Measurements from ENCODE around the gene SEPTIN1. TPM values are rescaled to one million over a fixed set of nuclear protein-coding genes. Genes with fewer than 3 reads are reported as not detected.
A peak's percentile ranks its signal among the peaks of the same experiment; 100 is the strongest.

SEPTIN1 gene
- total and polyA plus RNA-seq, 2 of the 13 experiments (the other 11 are each of a cell fraction or from before 2014, with no cell fraction given), result 0.18 to 0.67 TPM

DNA sequence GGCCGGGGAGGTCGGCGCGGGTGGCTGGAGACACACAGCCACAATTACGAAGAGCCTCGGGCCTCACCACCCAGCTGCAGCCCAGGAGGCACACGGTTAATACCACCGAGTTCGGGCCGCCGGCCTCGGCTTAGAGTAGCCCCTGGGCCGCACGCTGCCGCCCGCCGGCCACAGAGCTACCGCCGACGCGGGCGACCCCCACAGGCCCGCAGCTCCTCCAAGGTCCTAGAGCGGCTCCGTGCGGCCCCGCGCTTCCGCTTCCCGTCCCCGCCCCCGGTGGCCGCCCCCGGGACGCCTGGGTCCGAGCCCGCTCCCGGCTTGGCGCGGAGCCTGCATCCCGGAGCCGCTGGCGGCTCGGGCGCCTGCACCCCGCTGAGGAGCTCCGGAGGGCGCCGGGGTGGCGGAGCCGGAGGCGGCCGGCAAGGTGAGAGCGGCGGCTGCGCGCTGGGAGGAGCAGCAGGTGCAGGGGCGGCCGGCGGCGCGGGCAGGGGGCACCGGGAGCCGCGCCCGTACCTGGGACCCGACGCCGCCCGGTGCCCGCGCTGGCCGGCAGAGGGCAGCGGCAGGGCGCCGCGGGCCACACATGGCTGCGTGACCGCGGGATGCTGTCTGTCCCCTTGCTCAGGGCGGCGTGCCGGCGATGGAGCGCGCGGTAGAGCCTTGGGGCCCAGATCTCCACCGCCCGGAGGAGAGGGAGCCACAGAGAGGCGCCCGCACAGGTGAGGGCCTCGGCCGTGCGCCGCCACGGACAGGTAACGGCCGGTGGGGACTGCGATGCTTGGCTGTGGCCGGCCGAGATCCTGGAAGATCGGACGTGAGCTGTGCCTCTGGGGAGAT is 13.0 kb upstream of the SEPTIN1 start, which contains the start of gene ZNF48 (continued):
- TF ChIP-seq, protein P1, sequence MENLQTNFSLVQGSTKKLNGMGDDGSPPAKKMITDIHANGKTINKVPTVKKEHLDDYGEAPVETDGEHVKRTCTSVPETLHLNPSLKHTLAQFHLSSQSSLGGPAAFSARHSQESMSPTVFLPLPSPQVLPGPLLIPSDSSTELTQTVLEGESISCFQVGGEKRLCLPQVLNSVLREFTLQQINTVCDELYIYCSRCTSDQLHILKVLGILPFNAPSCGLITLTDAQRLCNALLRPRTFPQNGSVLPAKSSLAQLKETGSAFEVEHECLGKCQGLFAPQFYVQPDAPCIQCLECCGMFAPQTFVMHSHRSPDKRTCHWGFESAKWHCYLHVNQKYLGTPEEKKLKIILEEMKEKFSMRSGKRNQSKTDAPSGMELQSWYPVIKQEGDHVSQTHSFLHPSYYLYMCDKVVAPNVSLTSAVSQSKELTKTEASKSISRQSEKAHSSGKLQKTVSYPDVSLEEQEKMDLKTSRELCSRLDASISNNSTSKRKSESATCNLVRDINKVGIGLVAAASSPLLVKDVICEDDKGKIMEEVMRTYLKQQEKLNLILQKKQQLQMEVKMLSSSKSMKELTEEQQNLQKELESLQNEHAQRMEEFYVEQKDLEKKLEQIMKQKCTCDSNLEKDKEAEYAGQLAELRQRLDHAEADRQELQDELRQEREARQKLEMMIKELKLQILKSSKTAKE (CRISPR knock-in tag; IDR thresholded peaks at IDR 0.05; ENCODE audit: borderline replicate concordance), result no peak; the same call in 1 of the 2 replicates
- TF ChIP-seq GATAD1 (CRISPR knock-in tag; IDR thresholded peaks at IDR 0.05) (peak; percentile 90), MXD4 (CRISPR knock-in tag; IDR thresholded peaks at IDR 0.05) (peak; percentile 76; the same call in 1 of the 2 replicates), TBP (CRISPR knock-in tag; IDR thresholded peaks at IDR 0.05) (no peak), CCDC6 (CRISPR knock-in tag; IDR thresholded peaks at IDR 0.05) (0 out of 2 replicates have a peak, but pooled peaks have one; percentile 35), HDAC2 (CRISPR knock-in tag; IDR thresholded peaks at IDR 0.05) (peak; percentile 46), ZFP1 (CRISPR knock-in tag; IDR thresholded peaks at IDR 0.05) (no peak), NCOA2 (CRISPR knock-in tag; IDR thresholded peaks at IDR 0.05) (peak; percentile 27; the same call in 1 of the 2 replicates), RXRA (CRISPR knock-in tag; IDR thresholded peaks at IDR 0.05) (no peak; the same call in 1 of the 2 replicates), CBX5 (CRISPR knock-in tag; IDR thresholded peaks at IDR 0.05; ENCODE audit: borderline replicate concordance) (peak; percentile 69; the same call in 1 of the 2 replicates), ZNF329 (CRISPR knock-in tag; IDR thresholded peaks at IDR 0.05; ENCODE audit: low read depth) (peak; percentile 39), ZBTB3 (CRISPR knock-in tag; IDR thresholded peaks at IDR 0.05; ENCODE audit: borderline replicate concordance, low read depth) (0 out of 2 replicates have a peak, but pooled peaks have one; percentile 78), SNAPC2 (CRISPR knock-in tag; IDR thresholded peaks at IDR 0.05) (0 out of 2 replicates have a peak, but pooled peaks have one; percentile 33), ZNF549 (CRISPR knock-in tag; IDR thresholded peaks at IDR 0.05) (no peak), HCFC1 (IDR thresholded peaks at IDR 0.05; ENCODE audit: low read depth, low read length) (peak; percentile 75), AKAP8 (CRISPR knock-in tag; IDR thresholded peaks at IDR 0.05) (no peak)
- TF ChIP-seq, protein P2, sequence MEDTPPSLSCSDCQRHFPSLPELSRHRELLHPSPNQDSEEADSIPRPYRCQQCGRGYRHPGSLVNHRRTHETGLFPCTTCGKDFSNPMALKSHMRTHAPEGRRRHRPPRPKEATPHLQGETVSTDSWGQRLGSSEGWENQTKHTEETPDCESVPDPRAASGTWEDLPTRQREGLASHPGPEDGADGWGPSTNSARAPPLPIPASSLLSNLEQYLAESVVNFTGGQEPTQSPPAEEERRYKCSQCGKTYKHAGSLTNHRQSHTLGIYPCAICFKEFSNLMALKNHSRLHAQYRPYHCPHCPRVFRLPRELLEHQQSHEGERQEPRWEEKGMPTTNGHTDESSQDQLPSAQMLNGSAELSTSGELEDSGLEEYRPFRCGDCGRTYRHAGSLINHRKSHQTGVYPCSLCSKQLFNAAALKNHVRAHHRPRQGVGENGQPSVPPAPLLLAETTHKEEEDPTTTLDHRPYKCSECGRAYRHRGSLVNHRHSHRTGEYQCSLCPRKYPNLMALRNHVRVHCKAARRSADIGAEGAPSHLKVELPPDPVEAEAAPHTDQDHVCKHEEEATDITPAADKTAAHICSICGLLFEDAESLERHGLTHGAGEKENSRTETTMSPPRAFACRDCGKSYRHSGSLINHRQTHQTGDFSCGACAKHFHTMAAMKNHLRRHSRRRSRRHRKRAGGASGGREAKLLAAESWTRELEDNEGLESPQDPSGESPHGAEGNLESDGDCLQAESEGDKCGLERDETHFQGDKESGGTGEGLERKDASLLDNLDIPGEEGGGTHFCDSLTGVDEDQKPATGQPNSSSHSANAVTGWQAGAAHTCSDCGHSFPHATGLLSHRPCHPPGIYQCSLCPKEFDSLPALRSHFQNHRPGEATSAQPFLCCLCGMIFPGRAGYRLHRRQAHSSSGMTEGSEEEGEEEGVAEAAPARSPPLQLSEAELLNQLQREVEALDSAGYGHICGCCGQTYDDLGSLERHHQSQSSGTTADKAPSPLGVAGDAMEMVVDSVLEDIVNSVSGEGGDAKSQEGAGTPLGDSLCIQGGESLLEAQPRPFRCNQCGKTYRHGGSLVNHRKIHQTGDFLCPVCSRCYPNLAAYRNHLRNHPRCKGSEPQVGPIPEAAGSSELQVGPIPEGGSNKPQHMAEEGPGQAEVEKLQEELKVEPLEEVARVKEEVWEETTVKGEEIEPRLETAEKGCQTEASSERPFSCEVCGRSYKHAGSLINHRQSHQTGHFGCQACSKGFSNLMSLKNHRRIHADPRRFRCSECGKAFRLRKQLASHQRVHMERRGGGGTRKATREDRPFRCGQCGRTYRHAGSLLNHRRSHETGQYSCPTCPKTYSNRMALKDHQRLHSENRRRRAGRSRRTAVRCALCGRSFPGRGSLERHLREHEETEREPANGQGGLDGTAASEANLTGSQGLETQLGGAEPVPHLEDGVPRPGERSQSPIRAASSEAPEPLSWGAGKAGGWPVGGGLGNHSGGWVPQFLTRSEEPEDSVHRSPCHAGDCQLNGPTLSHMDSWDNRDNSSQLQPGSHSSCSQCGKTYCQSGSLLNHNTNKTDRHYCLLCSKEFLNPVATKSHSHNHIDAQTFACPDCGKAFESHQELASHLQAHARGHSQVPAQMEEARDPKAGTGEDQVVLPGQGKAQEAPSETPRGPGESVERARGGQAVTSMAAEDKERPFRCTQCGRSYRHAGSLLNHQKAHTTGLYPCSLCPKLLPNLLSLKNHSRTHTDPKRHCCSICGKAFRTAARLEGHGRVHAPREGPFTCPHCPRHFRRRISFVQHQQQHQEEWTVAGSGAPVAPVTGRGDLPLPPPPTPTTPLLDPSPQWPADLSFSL (CRISPR knock-in tag; IDR thresholded peaks at IDR 0.05), result no peak
- TF ChIP-seq, protein P3, sequence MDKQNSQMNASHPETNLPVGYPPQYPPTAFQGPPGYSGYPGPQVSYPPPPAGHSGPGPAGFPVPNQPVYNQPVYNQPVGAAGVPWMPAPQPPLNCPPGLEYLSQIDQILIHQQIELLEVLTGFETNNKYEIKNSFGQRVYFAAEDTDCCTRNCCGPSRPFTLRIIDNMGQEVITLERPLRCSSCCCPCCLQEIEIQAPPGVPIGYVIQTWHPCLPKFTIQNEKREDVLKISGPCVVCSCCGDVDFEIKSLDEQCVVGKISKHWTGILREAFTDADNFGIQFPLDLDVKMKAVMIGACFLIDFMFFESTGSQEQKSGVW (CRISPR knock-in tag; IDR thresholded peaks at IDR 0.05; ENCODE audit: borderline replicate concordance), result no peak
- TF ChIP-seq, protein P4, sequence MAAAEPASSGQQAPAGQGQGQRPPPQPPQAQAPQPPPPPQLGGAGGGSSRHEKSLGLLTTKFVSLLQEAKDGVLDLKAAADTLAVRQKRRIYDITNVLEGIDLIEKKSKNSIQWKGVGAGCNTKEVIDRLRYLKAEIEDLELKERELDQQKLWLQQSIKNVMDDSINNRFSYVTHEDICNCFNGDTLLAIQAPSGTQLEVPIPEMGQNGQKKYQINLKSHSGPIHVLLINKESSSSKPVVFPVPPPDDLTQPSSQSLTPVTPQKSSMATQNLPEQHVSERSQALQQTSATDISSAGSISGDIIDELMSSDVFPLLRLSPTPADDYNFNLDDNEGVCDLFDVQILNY (CRISPR knock-in tag; conservative IDR thresholded peaks at IDR 0.05), result no peak; the same call in 1 of the 2 replicates
